SK-N-SH (cell line): ENCODE results near the gene TRIM7. TPM values are rescaled to one million over a fixed set of nuclear protein-coding genes. Genes with fewer than 3 reads are reported as not detected.

Source experiments
- CTCF ChIA-PET: fragments of 300-600, 350-600 bp; formaldehyde crosslinking; extraction: SDS; loops from one replicate; lab custom pipeline; 2021; lab: Yijun Ruan, JAX
- POLR2A ChIA-PET: fragments of 350-600 bp; sonication (Branson Sonifier 250); formaldehyde crosslinking; extraction: SDS; loops from one replicate; lab custom pipeline; 2020; ENCODE audit warnings: antibody characterized with exemption, inconsistent platforms; lab: Yijun Ruan, JAX
- DNase-seq: peaks from one replicate; pipeline ENCODE4 v3.0.0; 2012
- H2AFZ ChIP-seq: fragments of 200-600 bp; sonication (generic); 2 replicates; pipeline ENCODE4 v1.8.1; 2016; ENCODE audit warnings: antibody characterized with exemption, mild to moderate bottlenecking, low read depth
- H3F3A ChIP-seq: fragments of 200-600 bp; sonication (generic); replicated peaks from 2 replicates; pipeline ENCODE3; 2016; ENCODE audit warnings: antibody characterized with exemption, mild to moderate bottlenecking; ENCODE audit not compliant: insufficient read depth
- H3K27ac ChIP-seq, 2 experiments: fragments of 200-500 bp in 1 of 2; fragments of 200-600 bp in 1 of 2; sonication (Bioruptor generic) in 1 of 2; sonication (generic), shearing (Covaris generic) in 1 of 2; 2 replicates each; pipeline versions ENCODE4 v1.5.1 to v1.6.1; 2014 to 2016; ENCODE audit warnings: low read depth in 2 of 2, inconsistent platforms in 1 of 2, low read length in 1 of 2, mild to moderate bottlenecking in 1 of 2, mixed read lengths in 1 of 2
- H3K27me3 ChIP-seq: fragments of 200-600 bp; sonication (generic), shearing (Covaris generic); 2 replicates; pipeline ENCODE4 v1.6.1; 2016; ENCODE audit warnings: mixed run types; ENCODE audit not compliant: insufficient read depth
- H3K36me3 ChIP-seq, 2 experiments: fragments of 200-500 bp in 1 of 2; fragments of 200-600 bp in 1 of 2; sonication (Bioruptor generic) in 1 of 2; sonication (generic) in 1 of 2; replicated peaks in 1 of 2; 2 replicates each; pipeline versions ENCODE3 to v1.5.1; 2014 to 2016; ENCODE audit warnings: low read length in 1 of 2, mild to moderate bottlenecking in 1 of 2; ENCODE audit not compliant: insufficient read depth in 2 of 2, control insufficient read depth in 1 of 2
- H3K4me1 ChIP-seq, 2 experiments: fragments of 200-500 bp in 1 of 2; fragments of 200-600 bp in 1 of 2; sonication (Bioruptor generic) in 1 of 2; sonication (generic), shearing (Covaris generic) in 1 of 2; 2 replicates each; pipeline versions ENCODE4 v1.5.1 to v1.6.1; 2014 to 2016; ENCODE audit warnings: low read depth in 1 of 2, low read length in 1 of 2, mixed run types in 1 of 2; ENCODE audit not compliant: insufficient read depth in 2 of 2, control insufficient read depth in 1 of 2
- H3K4me2 ChIP-seq: fragments of 200-600 bp; sonication (generic), shearing (Covaris generic); 2 replicates; pipeline ENCODE4 v1.6.1; 2017; ENCODE audit warnings: mixed run types
- H3K4me3 ChIP-seq, 2 experiments: fragments of 200-500 bp in 1 of 2; fragments of 200-600 bp in 1 of 2; sonication (Bioruptor generic) in 1 of 2; sonication (generic), shearing (Covaris generic) in 1 of 2; 2 replicates each; pipeline versions ENCODE4 v1.5.1 to v1.8.1; 2014 to 2016; ENCODE audit warnings: low read depth in 2 of 2, inconsistent platforms in 1 of 2, low read length in 1 of 2, mild to moderate bottlenecking in 1 of 2, mixed read lengths in 1 of 2, moderate library complexity in 1 of 2
- H3K79me2 ChIP-seq: fragments of 200-600 bp; sonication (generic); 2 replicates; pipeline ENCODE4 v1.8.1; 2017; ENCODE audit warnings: mild to moderate bottlenecking; ENCODE audit not compliant: insufficient read depth
- H3K9ac ChIP-seq: fragments of 200-600 bp; sonication (generic); 2 replicates; pipeline ENCODE4 v1.6.1; 2017; ENCODE audit warnings: mixed run types
- H3K9me2 ChIP-seq: fragments of 200-600 bp; sonication (generic); 2 replicates; pipeline ENCODE4 v1.6.1; 2017; ENCODE audit warnings: mixed run types
- H3K9me3 ChIP-seq: fragments of 200-600 bp; sonication (generic); 2 replicates; pipeline ENCODE4 v1.6.1; 2017; ENCODE audit warnings: mixed run types, mild to moderate bottlenecking, moderate library complexity
- H4K20me1 ChIP-seq: fragments of 200-600 bp; sonication (generic); 2 replicates; pipeline ENCODE4 v1.6.1; 2017; ENCODE audit warnings: mild to moderate bottlenecking, mixed run types; ENCODE audit not compliant: insufficient read depth
- CHD2 ChIP-seq: fragments of 150-350 bp; IDR thresholded peaks from 2 replicates; pipeline ENCODE4 v1.6.1; 2018; ENCODE audit warnings: low read length; ENCODE audit not compliant: partially characterized antibody
- CTCF ChIP-seq: fragments of 200-600 bp; sonication (generic); IDR thresholded peaks from 2 replicates; pipeline ENCODE4 v1.6.1; 2017; ENCODE audit warnings: antibody characterized with exemption, mild to moderate bottlenecking, moderate library complexity
- EP300 ChIP-seq, 2 experiments: IDR thresholded peaks; 2 replicates each; pipeline versions ENCODE4 v1.4.0 to v1.6.1; 2012; ENCODE audit warnings: borderline replicate concordance in 1 of 2, low read depth in 1 of 2, low read length in 1 of 2
- EZH2phosphoT487 ChIP-seq: fragments of 200-600 bp; sonication (generic); IDR thresholded peaks from 2 replicates; pipeline ENCODE4 v1.6.1; 2017; ENCODE audit warnings: low read depth, mixed run types, mild to moderate bottlenecking, antibody characterized with exemption, moderate library complexity, borderline replicate concordance
- FOSL2 ChIP-seq: IDR thresholded peaks from 2 replicates; pipeline ENCODE4 v1.4.0; 2012; ENCODE audit warnings: low read depth, mild to moderate bottlenecking, moderate library complexity, borderline replicate concordance
- FOXM1 ChIP-seq: IDR thresholded peaks from 2 replicates; pipeline ENCODE4 v1.4.0; 2012; ENCODE audit warnings: low read depth, mild to moderate bottlenecking
- GATA2 ChIP-seq: sonication (generic); formaldehyde crosslinking; IDR thresholded peaks from 2 replicates; pipeline ENCODE4 v1.5.0; 2020; ENCODE audit warnings: mild to moderate bottlenecking, missing genetic modification reagents
- IRF3 ChIP-seq: fragments of 150-350 bp; IDR thresholded peaks from 2 replicates; pipeline ENCODE4 v1.6.1; 2016; ENCODE audit warnings: mild to moderate bottlenecking, low read depth, low read length
- MAX ChIP-seq: IDR thresholded peaks from 2 replicates; pipeline ENCODE4 v1.4.0; 2012; ENCODE audit warnings: low read depth
- MEF2A ChIP-seq: IDR thresholded peaks from 2 replicates; pipeline ENCODE4 v1.4.0; 2012; ENCODE audit warnings: low read depth, borderline replicate concordance
- NFIC ChIP-seq: IDR thresholded peaks from 2 replicates; pipeline ENCODE4 v1.4.0; 2012; ENCODE audit warnings: borderline replicate concordance
- NRF1 ChIP-seq: IDR thresholded peaks from 2 replicates; pipeline ENCODE4 v1.6.1; 2012; ENCODE audit warnings: low read depth, mild to moderate bottlenecking, low read length
- RAD21 ChIP-seq: IDR thresholded peaks from 2 replicates; pipeline ENCODE4 v1.6.1; 2012; ENCODE audit warnings: mild to moderate bottlenecking, low read length
- RCOR1 ChIP-seq: fragments of 150-350 bp; IDR thresholded peaks from 2 replicates; pipeline ENCODE4 v1.6.1; 2017; ENCODE audit warnings: antibody characterized with exemption, low read length
- RFX5 ChIP-seq: IDR thresholded peaks from 2 replicates; pipeline ENCODE4 v1.6.1; 2012; ENCODE audit warnings: mild to moderate bottlenecking, improper control_type of control experiment, low read length
- RXRA ChIP-seq: IDR thresholded peaks from 2 replicates; pipeline ENCODE4 v1.4.0; 2012; ENCODE audit warnings: low read depth, mild to moderate bottlenecking, borderline replicate concordance
- SIN3A ChIP-seq: IDR thresholded peaks from 2 replicates; pipeline ENCODE4 v1.6.1; 2012; ENCODE audit warnings: low read depth, mild to moderate bottlenecking, low read length, moderate library complexity, borderline replicate concordance
- SMC3 ChIP-seq: IDR thresholded peaks from 2 replicates; pipeline ENCODE4 v1.6.1; 2012; ENCODE audit warnings: low read depth, low read length, improper control_type of control experiment
- TAF1 ChIP-seq: IDR thresholded peaks from 2 replicates; pipeline ENCODE4 v1.6.1; 2012; ENCODE audit warnings: low read depth, mild to moderate bottlenecking, low read length, moderate library complexity, borderline replicate concordance
- TCF12 ChIP-seq: IDR thresholded peaks from 2 replicates; pipeline ENCODE4 v1.4.0; 2012
- TEAD4 ChIP-seq: IDR thresholded peaks from 2 replicates; pipeline ENCODE4 v1.4.0; 2012; ENCODE audit warnings: mild to moderate bottlenecking, borderline replicate concordance; ENCODE audit not compliant: insufficient read depth
- YY1 ChIP-seq: IDR thresholded peaks from 2 replicates; pipeline ENCODE4 v1.4.0; 2012; ENCODE audit warnings: low read depth, mild to moderate bottlenecking
- ZBTB33 ChIP-seq: IDR thresholded peaks from 2 replicates; pipeline ENCODE4 v1.4.0; 2012; ENCODE audit warnings: low read depth, borderline replicate concordance
- WGBS: methylation state at CpG from one replicate; pipeline ENCODE4 v1.1.6; 2017; ENCODE audit warnings: low lambda C conversion rate; 5-methylcytosine and 5-hydroxymethylcytosine counted together
- polyA plus RNA-seq, 3 experiments: library from polyadenylated mRNA; depleted of rRNA; stranded (reverse); fragments of >200 nt; gene quantifications; 2 replicates each; pipeline ENCODE4 v1.2.3, GENCODE V29; 2012
- TF ChIP-seq, protein P1 (sequence below): fragments of 150-350 bp; IDR thresholded peaks from 2 replicates; pipeline ENCODE4 v1.6.1; 2017; ENCODE audit warnings: antibody characterized with exemption, low read length, low read depth, borderline replicate concordance

Gene TRIM7
- polyA plus RNA-seq, 1 of the 3 experiments (the other 2 are of a cell fraction): 3.5 TPM

GRCh38 chr5:181173420-181174342, 31.3 kb downstream of the TRIM7 start:
- Histone ChIP-seq H4K20me1 (no peaks in the 10 kb centered on the region), H3K79me2 (no peaks in the 10 kb centered on the region)
- WGBS: 7% methylated on average over 49 of the region's 50 CpGs
- TF ChIP-seq GATA2 (CRISPR knock-in tag) (no peak), YY1 (no peak), FOSL2 (peak; percentile 14; the same call in 1 of the 2 replicates), CHD2 (no peak), RXRA (no peak; the same call in 1 of the 2 replicates), RAD21 (no peak), NRF1 (no peak), TCF12 (peak; percentile 29; the same call in 1 of the 2 replicates), SMC3 (no peak), RFX5 (no peak), TAF1 (no peak), MEF2A (no peak), RCOR1 (no peak), EP300 (IDR thresholded peaks at IDR 0.05; ENCODE audit: borderline replicate concordance in 1 of 2, low read depth in 1 of 2, low read length in 1 of 2) (no peak), NFIC (no peak; the same call in 1 of the 2 replicates), ZBTB33 (0 out of 2 replicates have a peak, but pooled peaks have one; percentile 1), EZH2phosphoT487 (no peak), CTCF (no peak), FOXM1 (no peak), TEAD4 (peak; percentile 61; the same call in 1 of the 2 replicates), IRF3 (no peak), MAX (no peak), SIN3A (no peak)
- TF ChIP-seq, protein P1, sequence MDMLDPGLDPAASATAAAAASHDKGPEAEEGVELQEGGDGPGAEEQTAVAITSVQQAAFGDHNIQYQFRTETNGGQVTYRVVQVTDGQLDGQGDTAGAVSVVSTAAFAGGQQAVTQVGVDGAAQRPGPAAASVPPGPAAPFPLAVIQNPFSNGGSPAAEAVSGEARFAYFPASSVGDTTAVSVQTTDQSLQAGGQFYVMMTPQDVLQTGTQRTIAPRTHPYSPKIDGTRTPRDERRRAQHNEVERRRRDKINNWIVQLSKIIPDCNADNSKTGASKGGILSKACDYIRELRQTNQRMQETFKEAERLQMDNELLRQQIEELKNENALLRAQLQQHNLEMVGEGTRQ: no peak
- TF ChIP-seq, all 33 proteins: peak for 4
- Histone ChIP-seq H3K27ac (no peak overlapping the region), H3K4me1 (no peaks in the 10 kb centered on the region; a peak in 1 of 4 replicates), H3K9me3 (no peaks in the 10 kb centered on the region), H3K36me3 (no peaks in the 10 kb centered on the region), H3K4me3 (peak overlapping the region; percentile 39 to 44), H3K4me2 (peak overlapping the region; percentile 44), H3K9me2 (no peaks in the 10 kb centered on the region), H3K27me3 (no peaks in the 10 kb centered on the region), H3F3A (no peaks in the 10 kb centered on the region), H2AFZ (peak overlapping the region; percentile 73), H3K9ac (no peak overlapping the region)
- CTCF ChIA-PET: interaction anchor here (0.9 to 3.3 kb wide), 10 partner anchors 9 to 389 kb away, joined by 3 to 25 read pairs (median 5); no protein-coding TSS in a partner anchor
- peak; percentile 59 for DNase-seq
- POLR2A ChIA-PET: interaction anchor here (1.0 to 1.8 kb wide), 3 partner anchors 11 to 50 kb away, joined by 3 to 4 read pairs (median 3); partner anchors contain the start of gene TRIM41
